C4-2B (cell line): ENCODE results near the gene ALDH4A1.

Source experiments
- H3K27ac ChIP-seq: fragments of 450-650 bp; 2 replicates; pipeline ENCODE4 v1.5.1; 2017
- ZFX ChIP-seq: fragments of 450-650 bp; IDR thresholded peaks from 2 replicates; pipeline ENCODE4 v1.6.1; 2017
- TF ChIP-seq, protein P1 (sequence below): fragments of 450-650 bp; conservative IDR thresholded peaks from 2 replicates; pipeline ENCODE4 v1.5.1; 2017; ENCODE audit warnings: mild to moderate bottlenecking

ALDH4A1 gene

DNA sequence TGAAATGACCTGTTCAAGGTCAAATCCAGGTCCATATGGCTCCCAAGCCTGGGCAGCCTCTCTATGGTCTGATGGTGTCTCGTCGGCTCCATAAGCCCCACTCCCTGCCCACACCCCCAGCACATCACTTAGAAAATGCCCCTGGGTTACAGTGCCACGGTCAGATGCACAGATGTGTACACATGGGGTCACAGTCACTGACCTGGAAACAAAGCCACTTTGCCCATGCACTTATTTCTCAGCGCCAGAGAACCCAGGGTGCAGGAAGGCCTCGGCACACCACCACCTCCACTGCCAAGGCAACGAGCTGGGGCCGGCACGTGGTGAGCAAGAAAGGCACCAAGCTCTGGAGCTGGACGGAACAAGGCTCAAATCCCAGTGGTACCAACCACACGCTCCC is 29.4 kb upstream of the ALDH4A1 start:
- TF ChIP-seq ZFX, result no peak
- TF ChIP-seq, protein P1, sequence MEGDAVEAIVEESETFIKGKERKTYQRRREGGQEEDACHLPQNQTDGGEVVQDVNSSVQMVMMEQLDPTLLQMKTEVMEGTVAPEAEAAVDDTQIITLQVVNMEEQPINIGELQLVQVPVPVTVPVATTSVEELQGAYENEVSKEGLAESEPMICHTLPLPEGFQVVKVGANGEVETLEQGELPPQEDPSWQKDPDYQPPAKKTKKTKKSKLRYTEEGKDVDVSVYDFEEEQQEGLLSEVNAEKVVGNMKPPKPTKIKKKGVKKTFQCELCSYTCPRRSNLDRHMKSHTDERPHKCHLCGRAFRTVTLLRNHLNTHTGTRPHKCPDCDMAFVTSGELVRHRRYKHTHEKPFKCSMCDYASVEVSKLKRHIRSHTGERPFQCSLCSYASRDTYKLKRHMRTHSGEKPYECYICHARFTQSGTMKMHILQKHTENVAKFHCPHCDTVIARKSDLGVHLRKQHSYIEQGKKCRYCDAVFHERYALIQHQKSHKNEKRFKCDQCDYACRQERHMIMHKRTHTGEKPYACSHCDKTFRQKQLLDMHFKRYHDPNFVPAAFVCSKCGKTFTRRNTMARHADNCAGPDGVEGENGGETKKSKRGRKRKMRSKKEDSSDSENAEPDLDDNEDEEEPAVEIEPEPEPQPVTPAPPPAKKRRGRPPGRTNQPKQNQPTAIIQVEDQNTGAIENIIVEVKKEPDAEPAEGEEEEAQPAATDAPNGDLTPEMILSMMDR, result no peak
- no peak overlapping the region for H3K27ac ChIP-seq

GRCh38 chr1:18929686-18930085 is 27.3 kb upstream of the ALDH4A1 start:
- H3K27ac ChIP-seq, result no peak overlapping the region
- TF ChIP-seq, protein P1, result no peak
- TF ChIP-seq ZFX, result no peak

DNA sequence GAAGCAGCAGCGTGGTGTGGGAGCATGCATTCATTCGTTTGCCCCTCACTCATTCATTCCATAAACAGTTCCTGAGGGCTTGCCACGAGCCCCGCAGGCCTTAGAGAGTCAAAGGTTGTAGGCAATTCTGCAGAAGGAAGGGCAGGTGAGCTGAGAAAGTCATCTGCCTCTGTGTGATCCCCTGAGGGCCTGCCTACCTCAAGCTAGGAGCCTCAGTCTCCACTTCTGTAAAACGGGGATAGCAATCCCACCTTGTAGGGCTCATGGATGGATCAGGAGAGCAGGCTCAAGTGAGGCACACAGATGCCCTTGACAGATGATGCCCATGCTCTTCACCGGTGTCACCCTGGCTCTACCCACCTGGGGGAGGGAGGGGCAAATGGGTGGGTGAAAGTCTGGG is 26.6 kb upstream of the ALDH4A1 start:
- H3K27ac ChIP-seq, result no peak overlapping the region
- TF ChIP-seq ZFX, result no peak
- TF ChIP-seq, protein P1, result no peak

DNA sequence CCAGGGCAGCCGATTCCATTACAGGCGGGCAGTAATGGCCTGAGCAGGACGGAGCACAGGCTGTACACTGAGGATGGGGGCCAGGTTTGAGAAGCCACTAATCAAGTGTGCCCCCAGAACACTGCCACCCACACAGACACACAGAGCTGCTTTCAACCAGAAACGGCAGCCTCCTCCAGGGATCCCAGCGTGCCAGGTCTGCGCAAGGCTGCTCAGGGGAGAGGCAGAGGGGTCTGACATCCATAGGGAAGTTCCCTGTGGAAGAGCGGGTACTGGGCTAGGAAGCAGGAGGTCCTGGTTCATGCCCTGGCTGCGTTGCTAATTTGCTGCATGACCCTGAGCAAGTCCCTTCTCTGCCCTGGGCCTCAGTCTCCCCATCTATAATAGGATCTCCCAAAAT is 26.1 kb upstream of the ALDH4A1 start:
- TF ChIP-seq, protein P1, result no peak
- TF ChIP-seq ZFX, result no peak

DNA sequence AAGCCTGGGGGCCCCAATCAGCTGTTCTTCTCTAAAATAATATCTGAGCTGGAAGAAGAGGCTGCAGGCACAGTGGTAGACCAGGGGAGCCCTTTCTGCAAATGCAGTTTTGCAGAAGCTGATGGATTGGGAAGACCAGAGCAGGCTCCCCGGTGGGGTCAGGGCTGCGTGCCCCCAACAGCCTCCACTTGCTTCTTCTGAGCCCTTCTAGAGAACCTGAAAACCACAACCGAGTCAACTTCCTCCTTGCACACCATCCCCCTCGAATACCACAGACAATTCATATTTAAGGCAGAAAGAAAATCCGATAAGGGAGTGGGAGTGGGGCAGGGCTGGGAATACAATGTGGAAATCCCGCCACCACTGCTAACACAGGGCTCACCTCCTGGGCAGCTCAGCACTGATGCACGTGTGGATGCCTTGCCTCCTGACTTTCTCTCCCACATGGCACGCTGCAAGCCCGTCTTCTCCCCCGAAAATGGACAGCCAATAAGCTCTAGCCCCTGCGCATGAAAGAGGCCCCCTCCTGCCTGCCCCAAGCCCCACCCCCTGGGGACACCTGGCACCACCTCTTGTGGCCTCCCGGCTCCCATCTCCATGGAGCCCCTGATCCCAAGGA is 25.4 kb upstream of the ALDH4A1 start:
- no peak overlapping the region for H3K27ac ChIP-seq
- TF ChIP-seq, protein P1, result no peak
- no peak for TF ChIP-seq ZFX

More for the DNA sequence above, 26.1 kb upstream of the ALDH4A1 start:
- no peak overlapping the region for H3K27ac ChIP-seq

GRCh38 chr1:18927082-18927653 is 24.8 kb upstream of the ALDH4A1 start:
- no peak for TF ChIP-seq ZFX
- TF ChIP-seq, protein P1, result no peak

DNA sequence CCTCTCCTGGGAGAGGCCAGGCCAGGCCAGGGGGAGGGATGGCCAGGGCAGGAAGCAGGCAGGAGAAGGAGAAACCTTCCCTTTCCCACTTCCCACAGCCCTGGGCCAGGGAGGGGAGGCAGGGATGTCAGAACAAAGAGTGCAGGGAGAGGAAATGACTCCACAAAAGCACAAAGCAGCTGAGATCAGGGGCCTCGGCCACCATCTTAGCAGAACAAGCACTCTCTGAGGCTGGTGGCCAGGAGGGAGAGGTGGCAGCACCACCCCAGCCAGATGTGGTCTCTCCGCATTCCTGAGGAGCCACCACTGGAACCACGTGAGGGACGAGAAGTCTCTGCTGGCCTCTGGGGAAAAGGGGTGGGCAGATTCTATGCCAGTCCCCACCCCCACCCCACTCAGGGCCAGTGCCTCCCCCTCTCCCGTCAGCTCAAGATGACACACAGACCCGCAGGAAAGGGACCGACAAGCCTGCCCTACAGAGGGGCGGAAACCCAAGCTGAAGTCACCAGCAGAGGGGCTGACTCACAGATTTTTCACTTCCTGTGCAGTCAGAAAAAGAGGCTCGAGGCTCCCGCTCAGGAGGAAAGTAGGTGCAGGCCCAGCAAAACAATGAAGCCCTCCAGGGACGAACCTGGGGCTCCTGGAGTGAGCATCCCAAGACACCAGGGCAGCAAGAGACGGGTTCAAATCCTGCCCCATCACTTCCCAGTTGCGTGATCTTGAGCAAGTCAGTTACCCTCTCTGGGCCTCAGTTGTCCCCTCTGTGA is 24.1 kb upstream of the ALDH4A1 start:
- TF ChIP-seq, protein P1, result no peak
- TF ChIP-seq ZFX, result no peak
- no peak overlapping the region for H3K27ac ChIP-seq

More at GRCh38 chr1:18927082-18927653, 24.8 kb upstream of the ALDH4A1 start:
- no peak overlapping the region for H3K27ac ChIP-seq
